Parathyroid adenoma (tissue), 2 donors: ENCODE data around the gene FBH1.
A peak's percentile ranks its signal among the peaks of the same experiment; 100 is the strongest.

ENCODE experiments used
- H2AFZ ChIP-seq: fragments of 300-600 bp; sonication (generic); one replicate; pipeline ENCODE4 v1.7.0; 2017; ENCODE audit warnings: antibody characterized with exemption, mild to moderate bottlenecking
- H3K27ac ChIP-seq: fragments of 300-600 bp; sonication (generic); one replicate; pipeline ENCODE4 v1.7.0; 2017
- H3K27me3 ChIP-seq: fragments of 300-600 bp; sonication (generic); one replicate; pipeline ENCODE4 v1.7.0; 2017; ENCODE audit warnings: low read length; ENCODE audit not compliant: control insufficient read depth, insufficient read depth
- H3K36me3 ChIP-seq: fragments of 300-600 bp; sonication (generic); one replicate; pipeline ENCODE4 v1.7.0; 2017; ENCODE audit warnings: low read length; ENCODE audit not compliant: control insufficient read depth, insufficient read depth
- H3K4me1 ChIP-seq: fragments of 300-600 bp; sonication (generic); one replicate; pipeline ENCODE4 v1.7.0; 2017; ENCODE audit warnings: control low read depth
- H3K4me2 ChIP-seq: fragments of 300-600 bp; sonication (generic); one replicate; pipeline ENCODE4 v1.7.0; 2017; ENCODE audit warnings: low read length
- H3K4me3 ChIP-seq: fragments of 300-600 bp; sonication (generic); one replicate; pipeline ENCODE4 v1.7.0; 2017; ENCODE audit warnings: low read depth, low read length
- H3K79me2 ChIP-seq: fragments of 300-600 bp; sonication (generic); one replicate; pipeline ENCODE4 v1.7.0; 2017; ENCODE audit warnings: control low read depth
- H3K9ac ChIP-seq: fragments of 300-600 bp; sonication (generic); one replicate; pipeline ENCODE4 v1.7.0; 2017; ENCODE audit warnings: mild to moderate bottlenecking
- H3K9me3 ChIP-seq: fragments of 300-600 bp; sonication (generic); one replicate; pipeline ENCODE4 v1.7.0; 2017; ENCODE audit warnings: low read length; ENCODE audit not compliant: control insufficient read depth
- TF ChIP-seq, protein P1 (sequence below): fragments of 300-600 bp; sonication (generic); IDR thresholded peaks from one replicate; pipeline ENCODE4 v1.7.0; 2017; ENCODE audit warnings: antibody characterized with exemption, mild to moderate bottlenecking
- donor health status: primary hyperparathyroidism.

Gene FBH1

DNA sequence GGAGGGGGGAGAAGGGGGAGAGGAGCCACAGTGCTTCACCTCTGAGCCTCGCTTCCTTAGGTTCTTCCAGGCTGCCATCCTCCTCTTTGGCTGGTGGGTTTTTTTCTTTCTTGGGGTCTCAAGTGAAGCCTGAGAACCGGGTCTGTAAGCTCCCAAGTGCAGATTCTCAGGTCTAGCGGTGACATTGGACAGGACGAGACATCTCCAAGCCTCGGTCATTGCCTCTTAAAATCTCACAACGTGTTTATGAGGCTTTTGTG lies 88.1 kb downstream of the FBH1 start:
- Histone ChIP-seq H3K4me1 (no peaks in the 10 kb centered on the region), H3K4me2 (peak overlapping the region; percentile 91), H3K36me3 (no peaks in the 10 kb centered on the region), H3K4me3 (peak overlapping the region; percentile 77), H3K79me2 (no peaks in the 10 kb centered on the region), H3K27me3 (no peaks in the 10 kb centered on the region), H3K9ac (no peak overlapping the region), H2AFZ (peak overlapping the region; percentile 69), H3K9me3 (no peaks in the 10 kb centered on the region), H3K27ac (peak overlapping the region; percentile 12)
- TF ChIP-seq, protein P1, sequence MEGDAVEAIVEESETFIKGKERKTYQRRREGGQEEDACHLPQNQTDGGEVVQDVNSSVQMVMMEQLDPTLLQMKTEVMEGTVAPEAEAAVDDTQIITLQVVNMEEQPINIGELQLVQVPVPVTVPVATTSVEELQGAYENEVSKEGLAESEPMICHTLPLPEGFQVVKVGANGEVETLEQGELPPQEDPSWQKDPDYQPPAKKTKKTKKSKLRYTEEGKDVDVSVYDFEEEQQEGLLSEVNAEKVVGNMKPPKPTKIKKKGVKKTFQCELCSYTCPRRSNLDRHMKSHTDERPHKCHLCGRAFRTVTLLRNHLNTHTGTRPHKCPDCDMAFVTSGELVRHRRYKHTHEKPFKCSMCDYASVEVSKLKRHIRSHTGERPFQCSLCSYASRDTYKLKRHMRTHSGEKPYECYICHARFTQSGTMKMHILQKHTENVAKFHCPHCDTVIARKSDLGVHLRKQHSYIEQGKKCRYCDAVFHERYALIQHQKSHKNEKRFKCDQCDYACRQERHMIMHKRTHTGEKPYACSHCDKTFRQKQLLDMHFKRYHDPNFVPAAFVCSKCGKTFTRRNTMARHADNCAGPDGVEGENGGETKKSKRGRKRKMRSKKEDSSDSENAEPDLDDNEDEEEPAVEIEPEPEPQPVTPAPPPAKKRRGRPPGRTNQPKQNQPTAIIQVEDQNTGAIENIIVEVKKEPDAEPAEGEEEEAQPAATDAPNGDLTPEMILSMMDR, result no peak

DNA sequence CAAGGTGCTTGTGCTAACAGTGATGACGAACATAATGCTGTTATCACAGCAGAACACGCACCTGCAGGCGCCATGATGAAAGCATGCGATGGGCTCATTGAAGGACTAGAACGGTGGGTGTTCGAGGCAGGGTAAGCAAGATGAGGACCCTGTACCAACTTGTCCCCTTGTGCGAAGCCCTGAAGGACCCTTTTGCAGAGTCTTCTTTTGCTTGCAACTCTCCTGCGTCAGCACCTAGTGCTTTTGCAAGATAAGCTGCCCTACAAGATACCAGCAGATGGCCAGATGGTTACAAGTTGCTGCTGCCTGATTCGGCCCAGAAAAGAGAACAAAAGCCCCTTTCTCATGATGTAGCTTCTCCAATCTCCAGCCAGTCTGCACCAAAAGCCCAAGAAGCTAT lies 91.5 kb downstream of the FBH1 start:
- TF ChIP-seq, protein P1, result no peak
- no peaks in the 10 kb centered on the region for H3K36me3 ChIP-seq
- no peaks in the 10 kb centered on the region for H3K4me1 ChIP-seq
- no peak overlapping the region for H3K4me2 ChIP-seq
- H3K9me3 ChIP-seq, result no peaks in the 10 kb centered on the region
- H3K9ac ChIP-seq, result no peak overlapping the region
- H3K4me3 ChIP-seq, result no peak overlapping the region
- no peaks in the 10 kb centered on the region for H3K79me2 ChIP-seq
- H3K27me3 ChIP-seq, result no peaks in the 10 kb centered on the region
- H2AFZ ChIP-seq, result no peak overlapping the region
- H3K27ac ChIP-seq, result no peak overlapping the region

DNA sequence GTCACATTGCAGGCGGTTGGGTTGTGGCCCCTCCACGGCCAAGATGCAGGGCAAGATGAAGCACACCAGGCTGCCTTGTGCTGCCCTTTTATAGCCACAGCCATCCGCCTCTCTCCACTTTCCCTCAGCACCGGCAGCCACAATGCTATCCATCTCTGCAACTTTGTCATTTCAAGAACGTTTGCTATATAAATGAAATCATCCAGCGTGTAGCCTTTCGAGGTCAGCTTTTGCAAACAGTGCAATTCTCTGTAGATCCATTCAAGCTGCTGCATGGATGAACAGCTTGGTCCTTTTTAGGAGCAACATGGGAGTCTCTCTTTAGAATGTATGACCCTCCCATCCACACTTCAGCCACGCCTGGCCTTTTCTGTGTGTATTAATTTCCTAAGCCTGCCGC lies 93.7 kb downstream of the FBH1 start:
- Histone ChIP-seq H3K27me3 (no peaks in the 10 kb centered on the region), H3K4me2 (no peak overlapping the region), H3K4me1 (no peaks in the 10 kb centered on the region), H3K36me3 (no peaks in the 10 kb centered on the region), H3K9me3 (no peaks in the 10 kb centered on the region), H2AFZ (no peak overlapping the region), H3K9ac (no peak overlapping the region), H3K27ac (no peak overlapping the region), H3K79me2 (no peaks in the 10 kb centered on the region), H3K4me3 (no peak overlapping the region)
- TF ChIP-seq, protein P1, result no peak

DNA sequence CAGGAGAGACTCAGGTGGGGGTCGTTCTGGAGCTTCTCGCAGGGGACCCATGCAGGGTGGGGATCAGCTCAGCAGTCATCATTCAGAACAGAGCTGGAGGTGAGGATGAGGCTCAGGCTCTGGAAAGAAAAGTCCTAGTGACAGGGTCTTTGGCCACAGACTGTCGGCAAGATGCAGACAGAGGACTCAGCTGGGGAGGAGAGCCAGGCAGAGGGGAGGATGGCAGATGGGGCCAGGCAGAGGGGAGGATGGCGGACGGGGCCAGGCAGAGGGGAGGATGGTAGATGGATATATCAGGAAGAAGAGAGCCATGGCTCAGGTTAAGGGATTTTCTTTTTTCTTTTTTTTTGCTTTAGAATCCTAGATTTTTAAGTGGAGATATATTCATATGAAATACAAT lies 95.0 kb downstream of the FBH1 start:
- no peaks in the 10 kb centered on the region for H3K79me2 ChIP-seq
- H2AFZ ChIP-seq, result no peak overlapping the region
- H3K4me3 ChIP-seq, result no peak overlapping the region
- H3K27me3 ChIP-seq, result no peaks in the 10 kb centered on the region
- TF ChIP-seq, protein P1, result no peak
- no peaks in the 10 kb centered on the region for H3K9me3 ChIP-seq
- H3K27ac ChIP-seq, result no peak overlapping the region
- no peaks in the 10 kb centered on the region for H3K36me3 ChIP-seq
- no peaks in the 10 kb centered on the region for H3K4me1 ChIP-seq
- H3K9ac ChIP-seq, result no peak overlapping the region
- no peak overlapping the region for H3K4me2 ChIP-seq
